Ishikawa (cell line): ENCODE measurements around the gene CEP83.

Experiments used
- CEBPB ChIP-seq: IDR thresholded peaks from 2 replicates; pipeline ENCODE4 v1.6.1; 2012
- CREB1 ChIP-seq: IDR thresholded peaks from 2 replicates; pipeline ENCODE4 v1.6.1; 2012; ENCODE audit warnings: low read depth
- EGR1 ChIP-seq: IDR thresholded peaks from 2 replicates; pipeline ENCODE4 v1.6.1; 2012
- EP300 ChIP-seq: IDR thresholded peaks from 2 replicates; pipeline ENCODE4 v1.6.1; 2012; ENCODE audit warnings: borderline replicate concordance
- FOXM1 ChIP-seq: IDR thresholded peaks from 2 replicates; pipeline ENCODE4 v1.6.1; 2012; ENCODE audit warnings: low read depth, borderline replicate concordance
- RAD21 ChIP-seq: IDR thresholded peaks from 2 replicates; pipeline ENCODE4 v1.6.1; 2012; ENCODE audit warnings: low read depth
- TAF1 ChIP-seq: IDR thresholded peaks from 2 replicates; pipeline ENCODE4 v1.6.1; 2012; ENCODE audit warnings: low read depth, mild to moderate bottlenecking
- TCF12 ChIP-seq: IDR thresholded peaks from 2 replicates; pipeline ENCODE4 v1.6.1; 2012; ENCODE audit warnings: low read depth
- TEAD4 ChIP-seq: IDR thresholded peaks from 2 replicates; pipeline ENCODE4 v1.6.1; 2012
- USF1 ChIP-seq: IDR thresholded peaks from 2 replicates; pipeline ENCODE4 v1.6.1; 2012
- YY1 ChIP-seq: IDR thresholded peaks from 2 replicates; pipeline ENCODE4 v1.6.1; 2012; ENCODE audit warnings: low read depth
- TF ChIP-seq, protein P1 (sequence below): IDR thresholded peaks from 2 replicates; pipeline ENCODE4 v1.6.1; 2012
- TF ChIP-seq, protein P2 (sequence below): IDR thresholded peaks from 2 replicates; pipeline ENCODE4 v1.6.1; 2012; ENCODE audit warnings: low read depth, mild to moderate bottlenecking

- TF ChIP-seq EP300 (no peak), CREB1 (no peak), RAD21 (no peak), EGR1 (no peak), FOXM1 (no peak), USF1 (no peak), YY1 (no peak), TCF12 (no peak), TEAD4 (no peak), TAF1 (no peak), CEBPB (no peak)
- TF ChIP-seq, protein P1, sequence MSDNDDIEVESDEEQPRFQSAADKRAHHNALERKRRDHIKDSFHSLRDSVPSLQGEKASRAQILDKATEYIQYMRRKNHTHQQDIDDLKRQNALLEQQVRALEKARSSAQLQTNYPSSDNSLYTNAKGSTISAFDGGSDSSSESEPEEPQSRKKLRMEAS = no peak
- TF ChIP-seq, protein P2, sequence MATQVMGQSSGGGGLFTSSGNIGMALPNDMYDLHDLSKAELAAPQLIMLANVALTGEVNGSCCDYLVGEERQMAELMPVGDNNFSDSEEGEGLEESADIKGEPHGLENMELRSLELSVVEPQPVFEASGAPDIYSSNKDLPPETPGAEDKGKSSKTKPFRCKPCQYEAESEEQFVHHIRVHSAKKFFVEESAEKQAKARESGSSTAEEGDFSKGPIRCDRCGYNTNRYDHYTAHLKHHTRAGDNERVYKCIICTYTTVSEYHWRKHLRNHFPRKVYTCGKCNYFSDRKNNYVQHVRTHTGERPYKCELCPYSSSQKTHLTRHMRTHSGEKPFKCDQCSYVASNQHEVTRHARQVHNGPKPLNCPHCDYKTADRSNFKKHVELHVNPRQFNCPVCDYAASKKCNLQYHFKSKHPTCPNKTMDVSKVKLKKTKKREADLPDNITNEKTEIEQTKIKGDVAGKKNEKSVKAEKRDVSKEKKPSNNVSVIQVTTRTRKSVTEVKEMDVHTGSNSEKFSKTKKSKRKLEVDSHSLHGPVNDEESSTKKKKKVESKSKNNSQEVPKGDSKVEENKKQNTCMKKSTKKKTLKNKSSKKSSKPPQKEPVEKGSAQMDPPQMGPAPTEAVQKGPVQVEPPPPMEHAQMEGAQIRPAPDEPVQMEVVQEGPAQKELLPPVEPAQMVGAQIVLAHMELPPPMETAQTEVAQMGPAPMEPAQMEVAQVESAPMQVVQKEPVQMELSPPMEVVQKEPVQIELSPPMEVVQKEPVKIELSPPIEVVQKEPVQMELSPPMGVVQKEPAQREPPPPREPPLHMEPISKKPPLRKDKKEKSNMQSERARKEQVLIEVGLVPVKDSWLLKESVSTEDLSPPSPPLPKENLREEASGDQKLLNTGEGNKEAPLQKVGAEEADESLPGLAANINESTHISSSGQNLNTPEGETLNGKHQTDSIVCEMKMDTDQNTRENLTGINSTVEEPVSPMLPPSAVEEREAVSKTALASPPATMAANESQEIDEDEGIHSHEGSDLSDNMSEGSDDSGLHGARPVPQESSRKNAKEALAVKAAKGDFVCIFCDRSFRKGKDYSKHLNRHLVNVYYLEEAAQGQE = no peak
These were observed 175.6 kb downstream of the CEP83 start for GRCh38 chr12:94284046-94284445.
